ENCODE data around the gene RALGDS.

DNA sequence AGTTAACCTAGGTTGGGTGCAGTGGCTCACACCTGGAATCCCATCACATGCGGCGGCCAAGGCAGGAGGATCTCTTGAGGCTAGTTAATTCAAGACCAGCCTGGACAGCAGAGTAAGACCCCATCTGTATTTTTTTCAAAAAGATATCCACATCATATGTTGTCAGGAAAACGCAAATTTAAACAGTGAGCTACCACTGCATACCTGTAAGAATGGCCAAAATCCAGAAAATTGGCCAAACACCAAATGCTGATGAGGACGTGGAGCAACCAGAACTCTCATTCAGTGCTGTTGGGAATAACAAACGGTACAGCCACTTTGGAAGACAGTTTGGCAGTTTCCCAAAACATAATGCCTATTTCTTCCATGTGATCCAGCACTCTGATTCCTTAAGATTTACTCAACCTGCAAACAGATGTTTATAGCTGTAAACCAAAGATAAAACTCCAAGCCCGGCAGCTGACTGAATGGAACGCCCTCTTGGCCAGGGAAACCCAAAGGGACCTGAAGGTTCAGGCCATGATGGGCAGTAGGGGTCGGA is 46.9 kb downstream of the RALGDS start:
- no peak for TF ChIP-seq CTCF (IDR thresholded peaks at IDR 0.05)
- TF ChIP-seq EZH2 (IDR thresholded peaks at IDR 0.05; ENCODE audit: borderline replicate concordance, insufficient read depth, low read depth, low read length, poor library complexity, severe bottlenecking), result no peak
